Measurements from ENCODE around the gene CACNA2D4. TPM values are rescaled to one million over a fixed set of nuclear protein-coding genes. Genes with fewer than 3 reads are reported as not detected.

Gene CACNA2D4
- total RNA-seq, 1 donor, result 0.72 TPM

DNA sequence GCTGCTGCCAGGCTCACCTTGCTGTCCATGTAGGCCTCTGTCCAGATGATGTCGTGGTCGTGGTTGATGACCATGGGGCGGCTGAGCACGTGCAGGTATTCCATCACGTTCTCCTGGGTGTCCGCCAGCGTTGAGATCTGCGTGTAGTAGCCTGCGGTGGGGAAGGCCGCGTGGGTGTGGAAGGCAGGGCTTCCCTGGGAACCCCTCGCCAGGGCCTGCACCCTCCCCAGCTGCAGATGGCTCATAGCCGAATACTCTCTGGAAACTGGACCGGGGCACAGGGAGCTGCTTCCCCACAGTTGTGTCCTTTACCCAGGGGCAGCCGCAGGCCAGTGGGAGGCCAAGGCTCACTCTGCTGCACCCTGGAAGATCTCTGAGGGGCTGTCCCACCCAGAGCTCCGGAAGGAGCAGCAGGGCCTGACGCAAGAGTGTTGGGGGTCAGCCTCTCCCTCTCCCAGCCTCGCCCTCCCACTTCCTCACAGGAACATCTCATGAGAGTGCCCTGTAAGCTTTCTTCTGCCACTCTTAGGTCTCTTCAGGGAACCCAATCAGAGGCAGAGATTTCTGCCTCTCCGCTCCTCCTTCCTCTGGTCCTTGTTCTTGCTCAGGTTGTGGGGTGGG is 35.5 kb downstream of the CACNA2D4 start:
- Histone ChIP-seq H3K79me2 (ENCODE audit: insufficient read depth, low read length) (no peaks in the 10 kb centered on the region), H3K4me2 (ENCODE audit: insufficient read depth, low read length) (no peak overlapping the region), H3K9me3 (ENCODE audit: low read depth, low read length) (no peaks in the 10 kb centered on the region), H2AFZ (ENCODE audit: low read length) (no peak overlapping the region), H4K20me1 (ENCODE audit: insufficient read depth, low read length) (no peaks in the 10 kb centered on the region), H3K4me3 (ENCODE audit: insufficient read depth, low read length) (no peak overlapping the region), H3K27ac (ENCODE audit: low read depth, low read length) (no peak overlapping the region), H3K4me1 (ENCODE audit: insufficient read depth, low read length) (no peaks in the 10 kb centered on the region), H3K27me3 (ENCODE audit: insufficient read depth, low read length) (peaks cover 66% of the 10 kb centered on the region), H3K36me3 (ENCODE audit: insufficient read depth, low read length) (no peaks in the 10 kb centered on the region)
- TF ChIP-seq, protein P1, sequence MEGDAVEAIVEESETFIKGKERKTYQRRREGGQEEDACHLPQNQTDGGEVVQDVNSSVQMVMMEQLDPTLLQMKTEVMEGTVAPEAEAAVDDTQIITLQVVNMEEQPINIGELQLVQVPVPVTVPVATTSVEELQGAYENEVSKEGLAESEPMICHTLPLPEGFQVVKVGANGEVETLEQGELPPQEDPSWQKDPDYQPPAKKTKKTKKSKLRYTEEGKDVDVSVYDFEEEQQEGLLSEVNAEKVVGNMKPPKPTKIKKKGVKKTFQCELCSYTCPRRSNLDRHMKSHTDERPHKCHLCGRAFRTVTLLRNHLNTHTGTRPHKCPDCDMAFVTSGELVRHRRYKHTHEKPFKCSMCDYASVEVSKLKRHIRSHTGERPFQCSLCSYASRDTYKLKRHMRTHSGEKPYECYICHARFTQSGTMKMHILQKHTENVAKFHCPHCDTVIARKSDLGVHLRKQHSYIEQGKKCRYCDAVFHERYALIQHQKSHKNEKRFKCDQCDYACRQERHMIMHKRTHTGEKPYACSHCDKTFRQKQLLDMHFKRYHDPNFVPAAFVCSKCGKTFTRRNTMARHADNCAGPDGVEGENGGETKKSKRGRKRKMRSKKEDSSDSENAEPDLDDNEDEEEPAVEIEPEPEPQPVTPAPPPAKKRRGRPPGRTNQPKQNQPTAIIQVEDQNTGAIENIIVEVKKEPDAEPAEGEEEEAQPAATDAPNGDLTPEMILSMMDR (IDR thresholded peaks at IDR 0.05; ENCODE audit: extremely low read depth, low read depth, low read length), result no peak
- DNase-seq (ENCODE audit: insufficient read length, low spot score, missing footprints), result no peak

DNA sequence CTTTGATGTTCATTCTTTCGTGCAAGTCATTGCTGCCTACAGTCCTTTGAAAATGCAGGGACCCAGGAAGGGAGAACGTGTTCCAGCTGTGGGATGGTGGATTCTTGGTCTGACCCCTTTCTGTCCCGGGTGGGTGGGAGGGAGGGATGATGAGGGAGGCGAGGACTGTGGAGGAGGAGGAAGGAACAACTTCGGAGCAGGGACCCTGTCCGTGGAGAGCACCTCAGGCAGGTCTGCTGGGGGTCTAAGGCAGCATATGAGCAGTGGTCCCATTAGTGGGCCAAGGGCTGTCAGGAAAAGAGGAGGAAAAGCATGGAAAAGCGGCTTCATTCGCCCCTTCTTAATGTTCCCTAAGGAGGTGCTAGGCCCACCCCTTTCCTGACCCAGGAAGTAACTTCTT is 36.0 kb downstream of the CACNA2D4 start:
- H3K27ac ChIP-seq (ENCODE audit: low read depth, low read length), result no peak overlapping the region
- no peak overlapping the region for H2AFZ ChIP-seq (ENCODE audit: low read length)
- no peaks in the 10 kb centered on the region for H3K9me3 ChIP-seq (ENCODE audit: low read depth, low read length)
- no peaks in the 10 kb centered on the region for H3K79me2 ChIP-seq (ENCODE audit: insufficient read depth, low read length)
- no peak overlapping the region for H3K4me2 ChIP-seq (ENCODE audit: insufficient read depth, low read length)
- H3K36me3 ChIP-seq (ENCODE audit: insufficient read depth, low read length), result no peaks in the 10 kb centered on the region
- TF ChIP-seq, protein P1 (IDR thresholded peaks at IDR 0.05; ENCODE audit: extremely low read depth, low read depth, low read length), result no peak
- H3K27me3 ChIP-seq (ENCODE audit: insufficient read depth, low read length), result peaks cover 61% of the 10 kb centered on the region
- H3K4me3 ChIP-seq (ENCODE audit: insufficient read depth, low read length), result no peak overlapping the region
- H4K20me1 ChIP-seq (ENCODE audit: insufficient read depth, low read length), result no peaks in the 10 kb centered on the region
- no peaks in the 10 kb centered on the region for H3K4me1 ChIP-seq (ENCODE audit: insufficient read depth, low read length)
- no peak for DNase-seq (ENCODE audit: insufficient read length, low spot score, missing footprints)

DNA sequence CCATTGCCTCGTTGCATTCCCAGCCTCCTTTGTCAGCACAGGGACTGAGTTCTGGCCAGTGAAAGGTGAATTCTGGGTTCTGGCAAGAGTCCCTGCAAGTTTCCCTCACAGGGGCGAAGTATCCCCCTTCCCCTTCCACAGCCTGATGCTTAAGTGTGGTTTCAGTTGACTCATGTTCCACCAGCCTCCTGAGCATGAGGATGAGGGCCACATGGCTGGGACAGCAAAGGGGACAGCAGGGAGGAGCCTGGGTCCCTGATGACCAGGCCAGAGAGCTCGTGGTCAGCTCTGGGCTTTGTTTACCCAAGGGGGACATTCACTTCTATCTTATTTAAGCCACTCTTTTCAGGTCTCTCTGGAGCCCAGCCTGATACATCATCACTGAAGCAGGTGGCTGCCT is 36.5 kb downstream of the CACNA2D4 start:
- Histone ChIP-seq H3K4me1 (ENCODE audit: insufficient read depth, low read length) (no peaks in the 10 kb centered on the region), H3K36me3 (ENCODE audit: insufficient read depth, low read length) (no peaks in the 10 kb centered on the region), H3K4me3 (ENCODE audit: insufficient read depth, low read length) (no peak overlapping the region), H3K9me3 (ENCODE audit: low read depth, low read length) (no peaks in the 10 kb centered on the region), H3K79me2 (ENCODE audit: insufficient read depth, low read length) (no peaks in the 10 kb centered on the region), H4K20me1 (ENCODE audit: insufficient read depth, low read length) (no peaks in the 10 kb centered on the region), H3K4me2 (ENCODE audit: insufficient read depth, low read length) (no peak overlapping the region), H2AFZ (ENCODE audit: low read length) (no peak overlapping the region), H3K27ac (ENCODE audit: low read depth, low read length) (no peak overlapping the region), H3K27me3 (ENCODE audit: insufficient read depth, low read length) (peaks cover 56% of the 10 kb centered on the region)
- TF ChIP-seq, protein P1 (IDR thresholded peaks at IDR 0.05; ENCODE audit: extremely low read depth, low read depth, low read length), result no peak
- no peak for DNase-seq (ENCODE audit: insufficient read length, low spot score, missing footprints)

DNA sequence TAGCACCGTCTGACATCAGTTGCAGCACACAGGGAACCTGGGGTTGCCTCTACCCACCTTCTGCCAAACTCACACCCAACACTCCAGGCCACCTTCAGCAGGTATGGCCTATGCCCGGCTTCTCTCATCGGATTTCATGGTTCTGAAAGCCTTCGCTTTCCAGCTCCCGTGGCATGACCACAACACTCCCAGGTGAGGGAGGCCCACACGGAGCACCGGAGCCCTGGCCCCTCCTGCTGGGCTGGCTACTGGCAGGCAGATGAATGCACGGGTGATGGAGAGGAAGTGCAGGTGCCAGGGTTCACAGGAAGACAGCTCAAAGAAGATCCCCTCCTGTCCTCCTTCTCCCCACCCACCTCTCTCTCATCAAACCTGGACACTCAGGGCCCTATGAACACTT is 37.2 kb downstream of the CACNA2D4 start:
- Histone ChIP-seq H3K27me3 (ENCODE audit: insufficient read depth, low read length) (peaks cover 57% of the 10 kb centered on the region), H2AFZ (ENCODE audit: low read length) (no peak overlapping the region), H3K4me2 (ENCODE audit: insufficient read depth, low read length) (no peak overlapping the region), H3K27ac (ENCODE audit: low read depth, low read length) (no peak overlapping the region), H3K9me3 (ENCODE audit: low read depth, low read length) (no peaks in the 10 kb centered on the region), H3K4me3 (ENCODE audit: insufficient read depth, low read length) (no peak overlapping the region), H3K4me1 (ENCODE audit: insufficient read depth, low read length) (no peaks in the 10 kb centered on the region), H3K36me3 (ENCODE audit: insufficient read depth, low read length) (no peaks in the 10 kb centered on the region), H3K79me2 (ENCODE audit: insufficient read depth, low read length) (no peaks in the 10 kb centered on the region), H4K20me1 (ENCODE audit: insufficient read depth, low read length) (no peaks in the 10 kb centered on the region)
- no peak for DNase-seq (ENCODE audit: insufficient read length, low spot score, missing footprints)
- TF ChIP-seq, protein P1 (IDR thresholded peaks at IDR 0.05; ENCODE audit: extremely low read depth, low read depth, low read length), result no peak
